B cell (primary cell): ENCODE data around the gene BUB1. TPM values are rescaled to one million over a fixed set of nuclear protein-coding genes. Genes with fewer than 3 reads are reported as not detected.

Experiments used
- ATAC-seq: fragments of 200-7000 bp; cut with Tn5 transposase; one replicate; pipeline ENCODE4 v1.10.0; 2021; ENCODE audit warnings: low read depth, mild to moderate bottlenecking, moderate number of reproducible peaks, moderate library complexity
- CTCF ChIA-PET: fragments of 350-600 bp; sonication (Branson Sonifier 250); formaldehyde crosslinking; loops from one replicate; lab custom pipeline; 2021; ENCODE audit warnings: antibody characterized with exemption, inconsistent platforms; lab: Charles Lee
- POLR2A ChIA-PET: fragments of 350-600 bp; sonication (Branson Sonifier 250); formaldehyde crosslinking; loops from one replicate; lab custom pipeline; 2021; ENCODE audit warnings: antibody characterized with exemption; lab: Charles Lee
- DNase-seq: peaks from one replicate; pipeline ENCODE4 v3.0.0; 2013
- H2AFZ ChIP-seq: 2 replicates; pipeline ENCODE4 v1.6.1; 2012; ENCODE audit warnings: mild to moderate bottlenecking, low read depth, low read length; ENCODE audit not compliant: insufficient read depth, poor library complexity, severe bottlenecking
- H3K27ac ChIP-seq, 2 donors: 1 replicate in 1 of 2; 2 replicates in 1 of 2; pipeline ENCODE4 v1.5.1; 2012 to 2013; ENCODE audit warnings: low read length in 2 of 2, mild to moderate bottlenecking in 2 of 2, moderate library complexity in 1 of 2
- H3K27me3 ChIP-seq, 4 experiments: fragments of 200-600 bp in 1 of 4; sonication (generic) in 1 of 4; replicated peaks in 1 of 4; 1 replicate in 2 of 4; 2 replicates in 2 of 4; pipeline versions ENCODE4 v1.6.1 to v1.7.0; 2013 to 2016; ENCODE audit warnings: low read length in 3 of 4, mild to moderate bottlenecking in 2 of 4, mixed read lengths in 1 of 4, moderate library complexity in 1 of 4; ENCODE audit not compliant: insufficient read depth in 4 of 4, control insufficient read depth in 3 of 4; ENCODE audit errors: control extremely low read depth in 1 of 4
- H3K36me3 ChIP-seq, 2 experiments: replicated peaks in 1 of 2; 1 replicate in 1 of 2; 2 replicates in 1 of 2; pipeline versions ENCODE4 v1.6.1 to v1.7.1; 2013; ENCODE audit warnings: low read length in 1 of 2; ENCODE audit not compliant: insufficient read depth in 2 of 2, control insufficient read depth in 1 of 2; ENCODE audit errors: control extremely low read depth in 1 of 2, extremely low read depth in 1 of 2
- H3K4me1 ChIP-seq, 2 donors: fragments of 200-600 bp in 1 of 2; sonication (generic) in 1 of 2; 1 replicate in 1 of 2; 2 replicates in 1 of 2; pipeline versions ENCODE4 v1.5.1 to v1.6.1; 2013 to 2017; ENCODE audit warnings: low read length in 2 of 2; ENCODE audit not compliant: control insufficient read depth in 2 of 2, insufficient read depth in 2 of 2
- H3K4me2 ChIP-seq: replicated peaks from 2 replicates; pipeline ENCODE3; 2012; ENCODE audit warnings: mild to moderate bottlenecking, low read depth, low read length; ENCODE audit not compliant: poor library complexity, severe bottlenecking
- H3K4me3 ChIP-seq, 5 experiments: fragments of 200-600 bp in 1 of 5; sonication (generic) in 1 of 5; 1 replicate in 3 of 5; 2 replicates in 2 of 5; pipeline versions ENCODE4 v1.5.1 to v1.7.0; 2011 to 2016; ENCODE audit warnings: low read length in 4 of 5, mild to moderate bottlenecking in 4 of 5, low read depth in 2 of 5, control low read depth in 1 of 5, moderate library complexity in 1 of 5; ENCODE audit not compliant: insufficient read depth in 1 of 5; ENCODE audit errors: control extremely low read depth in 1 of 5, extremely low read depth in 1 of 5
- H3K79me2 ChIP-seq: fragments of 200-600 bp; sonication (generic); one replicate; pipeline ENCODE4 v1.6.0; 2016; ENCODE audit warnings: low read length; ENCODE audit not compliant: control insufficient read depth, insufficient read depth
- H3K9ac ChIP-seq: fragments of 200-600 bp; sonication (generic); 2 replicates; pipeline ENCODE4 v1.6.1; 2017; ENCODE audit warnings: mild to moderate bottlenecking, low read length, moderate library complexity
- H3K9me3 ChIP-seq, 3 donors: one replicate each; pipeline versions ENCODE4 v1.6.1 to v1.7.1; 2013; ENCODE audit warnings: low read length in 2 of 3; ENCODE audit not compliant: control insufficient read depth in 2 of 3, insufficient read depth in 1 of 3; ENCODE audit errors: control extremely low read depth in 1 of 3
- H4K20me1 ChIP-seq: 2 replicates; pipeline ENCODE4 v1.6.0; 2012; ENCODE audit warnings: mild to moderate bottlenecking, low read length; ENCODE audit not compliant: insufficient read depth, control insufficient read depth, poor library complexity, severe bottlenecking
- H3K27ac Mint-ChIP-seq: one replicate; pipeline ENCODE4 v1.8.0; 2021; ENCODE audit warnings: mixed read lengths
- H3K27me3 Mint-ChIP-seq: one replicate; pipeline ENCODE4 v1.8.0; 2021; ENCODE audit warnings: mixed read lengths
- H3K4me1 Mint-ChIP-seq: one replicate; pipeline ENCODE4 v1.8.0; 2021; ENCODE audit warnings: mixed read lengths
- H3K4me3 Mint-ChIP-seq: one replicate; pipeline ENCODE4 v1.8.0; 2021; ENCODE audit warnings: mixed read lengths
- H3K9me3 Mint-ChIP-seq: one replicate; pipeline ENCODE4 v1.8.0; 2022; ENCODE audit warnings: mixed read lengths; ENCODE audit not compliant: insufficient read depth
- EZH2 ChIP-seq: IDR thresholded peaks from 2 replicates; pipeline ENCODE4 v1.6.1; 2012; ENCODE audit warnings: borderline replicate concordance, low read depth, mild to moderate bottlenecking, moderate library complexity, low read length; ENCODE audit not compliant: insufficient read depth, poor library complexity, severe bottlenecking
- WGBS: methylation state at CpG from one replicate; pipeline ENCODE4 v1.1.5; 2013; ENCODE audit warnings: missing lambda C conversion rate; ENCODE audit not compliant: insufficient coverage; 5-methylcytosine and 5-hydroxymethylcytosine counted together
- intact Hi-C: fragments of 100-400 bp; cut with micrococcal nuclease; formaldehyde crosslinking; loops from one replicate; pipeline ENCODE4 v1.10.0; 2022
- polyA plus RNA-seq: library from polyadenylated mRNA; depleted of rRNA; stranded (reverse); fragments of >200 nt; gene quantifications from 2 replicates; pipeline ENCODE4 v1.2.3, GENCODE V29; 2012
- total RNA-seq, 2 donors: library from RNA; stranded (reverse); fragments of 120-200 nt in 1 of 2; gene quantifications; 1 replicate in 1 of 2; 2 replicates in 1 of 2; pipeline versions ENCODE4 v1.2.3 to v1.2.4, GENCODE V29; 2013 to 2022
- TF ChIP-seq, protein P1 (sequence below): fragments of 200-600 bp; IDR thresholded peaks from one replicate; pipeline ENCODE4 v1.8.0; 2022; ENCODE audit warnings: antibody characterized with exemption, mild to moderate bottlenecking

BUB1 gene
- total and polyA plus RNA-seq, 2 donors (not counting 1 experiment from before 2014, with no cell fraction given) = 0.85 to 2.0 TPM

- no peak overlapping the region for H3K9ac ChIP-seq
- intact Hi-C loops = no loop called here
- no peak overlapping the region for H3K27ac ChIP-seq
- no peak overlapping the region for H3K4me3 ChIP-seq
- no peaks in the 10 kb centered on the region for H4K20me1 ChIP-seq
- H2AFZ ChIP-seq = no peak overlapping the region
- no CpG with 5 or more reads among the region's 3 CpGs for WGBS
- H3K9me3 Mint-ChIP-seq = no peaks in the 10 kb centered on the region
- no peak for DNase-seq
- no peaks in the 10 kb centered on the region for H3K9me3 ChIP-seq
- H3K4me2 ChIP-seq = no peak overlapping the region
- H3K27me3 Mint-ChIP-seq = no peaks in the 10 kb centered on the region
- H3K4me3 Mint-ChIP-seq = no peak overlapping the region
- CTCF ChIA-PET = interaction anchor here (1.7 kb wide), 1 partner anchor 11 kb away, joined by 5 read pairs; the partner anchor contains the start of gene BUB1
- no peak for TF ChIP-seq EZH2
- TF ChIP-seq, protein P1, sequence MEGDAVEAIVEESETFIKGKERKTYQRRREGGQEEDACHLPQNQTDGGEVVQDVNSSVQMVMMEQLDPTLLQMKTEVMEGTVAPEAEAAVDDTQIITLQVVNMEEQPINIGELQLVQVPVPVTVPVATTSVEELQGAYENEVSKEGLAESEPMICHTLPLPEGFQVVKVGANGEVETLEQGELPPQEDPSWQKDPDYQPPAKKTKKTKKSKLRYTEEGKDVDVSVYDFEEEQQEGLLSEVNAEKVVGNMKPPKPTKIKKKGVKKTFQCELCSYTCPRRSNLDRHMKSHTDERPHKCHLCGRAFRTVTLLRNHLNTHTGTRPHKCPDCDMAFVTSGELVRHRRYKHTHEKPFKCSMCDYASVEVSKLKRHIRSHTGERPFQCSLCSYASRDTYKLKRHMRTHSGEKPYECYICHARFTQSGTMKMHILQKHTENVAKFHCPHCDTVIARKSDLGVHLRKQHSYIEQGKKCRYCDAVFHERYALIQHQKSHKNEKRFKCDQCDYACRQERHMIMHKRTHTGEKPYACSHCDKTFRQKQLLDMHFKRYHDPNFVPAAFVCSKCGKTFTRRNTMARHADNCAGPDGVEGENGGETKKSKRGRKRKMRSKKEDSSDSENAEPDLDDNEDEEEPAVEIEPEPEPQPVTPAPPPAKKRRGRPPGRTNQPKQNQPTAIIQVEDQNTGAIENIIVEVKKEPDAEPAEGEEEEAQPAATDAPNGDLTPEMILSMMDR = no peak
- peaks cover 1 to 2% of the 10 kb centered on the region in 2 experiments for H3K36me3 ChIP-seq
- no peak overlapping the region for H3K27ac Mint-ChIP-seq
- no peaks in the 10 kb centered on the region for H3K4me1 Mint-ChIP-seq
- POLR2A ChIA-PET = no interaction called here
- no peaks in the 10 kb centered on the region for H3K4me1 ChIP-seq
- no peak for ATAC-seq
- no peaks in the 10 kb centered on the region for H3K79me2 ChIP-seq
- H3K27me3 ChIP-seq = no peaks in the 10 kb centered on the region
These were observed 10.8 kb downstream of the BUB1 start for GRCh38 chr2:110667071-110667470.

DNA sequence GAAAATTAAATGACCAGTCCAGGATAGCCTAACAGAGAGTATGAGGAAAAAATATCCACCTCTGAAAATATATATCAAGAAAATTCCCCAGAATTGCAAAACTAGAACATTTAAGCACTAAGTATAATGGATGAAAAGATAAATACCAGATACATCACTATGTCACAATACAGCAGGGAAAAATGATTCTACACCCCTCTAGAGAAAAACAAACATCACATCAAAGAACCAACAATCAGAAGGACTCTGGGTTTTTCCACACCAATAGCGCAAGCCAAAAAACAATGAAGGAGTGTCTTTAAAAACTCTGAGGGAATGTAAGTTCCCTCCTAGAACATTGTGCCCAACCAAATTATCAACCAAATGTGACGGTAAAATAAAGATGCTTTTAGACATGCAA, 13.7 kb downstream of the BUB1 start:
- no peak overlapping the region for H3K4me3 ChIP-seq
- no peaks in the 10 kb centered on the region for H3K79me2 ChIP-seq
- no peak overlapping the region for H3K4me2 ChIP-seq
- no peaks in the 10 kb centered on the region for H3K27me3 ChIP-seq
- peaks cover 7 to 16% of the 10 kb centered on the region in 2 experiments for H3K36me3 ChIP-seq
- intact Hi-C loops = no loop called here
- TF ChIP-seq, protein P1 = no peak
- no peak for TF ChIP-seq EZH2
- H3K9me3 ChIP-seq = no peaks in the 10 kb centered on the region
- Mint-ChIP-seq H3K4me3 (no peak overlapping the region), H3K27me3 (no peaks in the 10 kb centered on the region), H3K9me3 (no peaks in the 10 kb centered on the region), H3K27ac (no peak overlapping the region), H3K4me1 (no peaks in the 10 kb centered on the region)
- POLR2A ChIA-PET = interaction anchor here (0.6 kb wide), 1 partner anchor 841 kb away, joined by 6 read pairs; no protein-coding TSS in a partner anchor
- WGBS = no CpG with 5 or more reads among the region's 2 CpGs
- DNase-seq (no peak), ATAC-seq (no peak)
- H3K9ac ChIP-seq = no peak overlapping the region
- no peaks in the 10 kb centered on the region for H3K4me1 ChIP-seq
- H3K27ac ChIP-seq = no peak overlapping the region
- no peak overlapping the region for H2AFZ ChIP-seq
- CTCF ChIA-PET = no interaction called here
- H4K20me1 ChIP-seq = no peaks in the 10 kb centered on the region
